Stimulated activated CD4-positive, alpha-beta T cell treated with anti-CD3 and anti-CD28 coated beads, Interleukin-1b, Interleukin-23, amount 100 ng/mL, for 24 hours (primary cell): ENCODE results near the gene PSMD9.
A peak's percentile ranks its signal among the peaks of the same experiment; 100 is the strongest.
"Not testable (repeated sequence)": the region's sequence is repeated elsewhere in the genome, so short reads cannot be mapped to it uniquely, and the experiment has no call there.

Source experiments
- DNase-seq, 4 experiments: peaks; one replicate each; pipeline ENCODE4 v3.0.0-alpha.2; 2020; ENCODE audit warnings: low read depth in 4 of 4, low spot score in 1 of 4

Gene PSMD9

DNA sequence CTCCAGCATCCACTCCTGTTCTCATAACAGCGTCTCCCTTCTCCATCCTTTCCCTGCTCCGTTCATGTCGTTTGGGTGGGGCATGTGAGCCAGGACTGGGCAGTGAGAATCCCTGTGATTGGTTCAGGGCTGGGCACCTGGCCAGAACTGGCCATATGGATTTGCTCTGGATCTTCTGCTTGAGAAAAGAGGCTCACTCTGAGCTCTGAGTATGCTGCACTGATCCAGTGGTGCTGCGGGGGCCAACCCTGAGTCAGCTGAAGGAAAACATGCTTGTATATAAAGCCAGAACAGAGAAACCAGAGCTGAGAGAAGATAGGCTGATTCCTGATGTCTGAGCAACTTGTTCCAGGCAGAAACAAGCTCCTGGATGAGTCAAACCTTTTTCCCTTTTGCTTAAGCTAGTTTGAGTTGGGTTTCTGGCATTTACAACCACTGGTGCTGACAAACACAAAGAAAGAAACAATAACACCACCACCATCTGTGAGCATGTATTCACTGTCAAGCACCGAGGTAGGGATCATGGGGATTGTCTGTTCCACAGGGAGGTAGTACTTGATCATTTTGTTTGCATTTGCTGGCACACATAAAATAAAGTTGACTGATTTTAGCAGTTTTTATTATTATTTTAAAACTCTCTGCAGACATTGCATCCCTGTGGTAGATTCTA lies 15.9 kb upstream of the PSMD9 start:
- DNase-seq: peak in 1 of 4 experiments; percentile 11

DNA sequence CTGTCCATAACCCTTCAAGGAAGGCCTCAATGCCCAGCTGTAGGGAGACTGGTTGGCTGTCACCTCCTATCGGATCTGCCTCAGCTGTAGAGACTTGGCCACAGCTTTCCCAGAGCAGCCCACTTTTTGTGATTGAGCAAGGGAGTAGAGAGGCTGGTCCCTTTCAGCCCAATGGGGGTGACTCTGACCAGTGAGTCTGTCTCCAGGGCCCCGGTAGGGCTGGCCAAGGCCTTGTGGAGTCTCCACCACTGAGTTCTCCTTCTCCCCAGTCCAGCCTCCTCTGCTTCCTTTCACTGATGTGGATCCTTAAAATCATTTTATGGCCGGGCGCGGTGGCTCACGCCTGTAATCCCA lies 15.4 kb upstream of the PSMD9 start:
- no peak for DNase-seq

DNA sequence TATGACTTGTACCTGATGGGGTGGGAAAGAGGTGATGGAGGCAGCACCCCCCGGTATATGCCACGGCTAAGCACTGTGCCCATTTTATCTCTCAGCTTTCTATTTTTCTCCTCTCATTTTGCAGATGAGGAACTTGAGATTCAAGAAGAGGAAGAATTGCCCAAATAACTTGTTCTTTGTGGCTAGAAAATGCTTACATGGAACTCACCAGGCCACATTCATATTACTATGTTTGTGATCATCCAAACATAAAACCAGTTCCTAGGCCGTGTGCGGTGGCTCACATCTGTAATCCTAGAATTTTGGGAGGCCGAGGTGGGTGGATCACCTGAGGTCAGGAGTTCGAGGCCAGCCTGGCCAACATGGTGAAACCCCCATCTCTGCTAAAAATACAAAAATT lies 14.5 kb upstream of the PSMD9 start:
- DNase-seq: no peak

DNA sequence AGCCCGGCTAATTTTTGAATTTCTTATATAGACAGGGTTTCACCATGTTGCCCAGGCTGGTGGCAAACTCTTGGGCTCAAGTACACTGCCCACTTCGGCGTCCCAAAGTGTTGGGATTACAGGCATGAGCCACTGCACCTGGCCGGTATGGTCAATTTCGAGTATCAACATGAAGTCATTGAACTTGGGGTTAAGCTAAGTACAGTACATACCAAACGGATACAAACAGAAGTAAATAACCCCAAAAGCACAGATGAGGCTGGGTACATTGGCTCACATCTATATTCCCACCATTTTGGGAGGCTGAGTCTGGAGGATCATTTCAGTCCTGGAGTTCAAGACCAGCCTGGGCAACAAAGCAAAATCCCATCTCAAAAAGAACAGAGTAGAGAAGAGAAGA lies 13.0 kb upstream of the PSMD9 start:
- DNase-seq: no peak

DNA sequence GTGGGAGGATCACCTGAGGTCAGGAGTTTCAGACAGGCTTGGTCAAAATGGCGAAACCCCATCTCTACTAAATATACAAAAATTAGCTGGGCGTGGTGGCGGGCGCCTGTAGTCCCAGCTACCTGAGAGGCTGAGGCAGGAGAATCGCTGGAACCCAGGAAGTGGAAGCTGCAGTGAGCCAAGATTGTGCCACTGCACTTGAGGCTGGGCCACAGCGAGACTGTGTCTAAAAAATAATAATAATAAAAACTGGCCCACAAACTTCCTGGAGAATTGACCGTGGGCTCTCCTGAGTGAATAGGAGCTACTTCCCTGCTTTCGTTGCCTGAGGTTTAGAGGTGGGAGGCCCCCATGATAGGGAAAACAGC lies 12.5 kb upstream of the PSMD9 start:
- not testable (repeated sequence) for DNase-seq

DNA sequence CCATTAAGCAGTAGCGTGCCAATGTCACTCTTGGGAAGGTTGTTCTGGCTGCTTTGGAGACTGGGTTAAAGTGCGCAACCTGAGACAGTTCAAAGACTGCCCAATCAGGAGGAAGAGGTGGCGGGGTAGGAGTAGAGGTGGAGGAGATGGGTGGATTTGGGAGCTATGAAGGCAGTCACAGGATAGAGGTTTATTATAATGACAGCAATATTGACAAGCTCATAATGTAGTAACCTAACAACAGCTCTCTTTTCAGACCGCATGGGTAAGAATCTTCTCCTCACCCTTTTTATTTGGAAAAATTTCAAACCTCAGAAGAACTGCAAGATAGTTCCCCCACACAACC lies 5.3 kb upstream of the PSMD9 start:
- DNase-seq: no peak

DNA sequence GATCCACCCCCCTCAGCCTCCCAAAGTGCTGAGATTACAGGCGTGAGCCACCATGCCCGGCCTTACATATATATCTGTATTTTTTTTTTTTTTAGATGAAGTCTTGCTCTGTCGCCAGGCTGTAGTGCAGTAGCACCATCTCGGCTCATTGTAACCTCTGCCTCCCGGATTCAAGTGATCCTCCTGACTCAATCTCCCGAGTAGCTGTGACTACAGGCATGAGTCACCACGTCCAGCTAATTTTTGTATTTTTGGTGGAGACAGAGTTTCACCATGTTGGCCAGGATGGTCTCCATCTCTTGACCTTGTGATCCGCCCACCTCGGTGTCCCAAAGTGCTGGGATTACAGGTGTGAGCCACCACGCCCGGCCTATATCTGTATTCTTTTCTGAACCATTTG lies 3.5 kb upstream of the PSMD9 start:
- not testable (repeated sequence) for DNase-seq

DNA sequence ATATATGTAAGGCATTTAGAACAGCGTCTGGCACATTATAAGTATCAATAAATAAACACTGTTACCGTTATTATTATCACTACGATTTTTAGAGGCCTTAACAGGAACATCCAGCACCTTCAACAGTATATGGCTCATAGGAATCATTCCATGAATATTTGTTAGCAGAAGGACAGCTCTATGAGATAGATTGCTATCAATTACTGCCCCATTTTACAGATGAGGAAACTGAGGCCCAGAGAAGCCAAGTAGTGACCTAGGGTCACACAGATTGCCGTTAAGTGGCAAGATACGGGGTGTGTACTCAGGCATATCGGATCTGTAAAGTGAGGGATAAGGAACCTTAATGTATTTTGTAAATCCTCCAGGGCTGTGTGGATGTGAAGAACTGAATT lies 510 bp upstream of the PSMD9 start:
- no peak for DNase-seq

DNA sequence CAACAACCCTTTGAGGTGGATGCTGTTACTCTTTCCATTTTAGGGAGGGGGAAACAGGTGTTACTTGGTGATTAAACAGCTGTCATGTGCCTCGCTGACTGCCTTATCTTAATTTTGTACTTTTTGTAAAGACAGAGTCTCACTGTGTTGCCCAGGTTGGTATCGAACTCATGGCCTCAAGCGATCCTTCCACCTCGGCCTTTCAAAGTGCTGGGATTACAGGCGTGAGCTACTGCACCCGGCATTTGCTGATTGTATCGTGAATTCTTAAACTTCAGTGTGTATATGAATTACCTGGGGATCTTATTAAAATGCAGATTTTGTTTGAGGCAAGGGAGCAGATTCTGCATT lies 659 bp downstream of the PSMD9 start:
- no peak for DNase-seq

DNA sequence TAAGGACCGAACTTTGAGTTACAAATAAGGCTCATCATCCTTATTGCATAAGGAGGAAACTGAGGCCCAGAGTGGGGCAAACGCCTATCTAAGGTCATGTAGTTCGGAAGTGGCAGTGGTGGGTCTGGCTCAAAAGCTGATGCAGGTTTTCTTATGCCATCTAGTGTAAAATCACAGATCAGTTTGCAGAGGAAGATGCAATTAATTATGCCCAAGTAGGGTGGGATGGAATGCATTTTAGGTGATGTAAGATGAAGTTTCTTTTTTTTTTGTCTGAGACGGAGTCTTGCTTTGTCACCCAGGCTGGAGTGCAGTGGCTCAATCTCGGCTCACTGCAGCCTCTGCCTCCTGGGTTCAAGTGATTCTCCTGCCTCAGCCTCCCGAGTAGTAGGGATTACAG lies 1.1 kb downstream of the PSMD9 start:
- not testable (repeated sequence) for DNase-seq

DNA sequence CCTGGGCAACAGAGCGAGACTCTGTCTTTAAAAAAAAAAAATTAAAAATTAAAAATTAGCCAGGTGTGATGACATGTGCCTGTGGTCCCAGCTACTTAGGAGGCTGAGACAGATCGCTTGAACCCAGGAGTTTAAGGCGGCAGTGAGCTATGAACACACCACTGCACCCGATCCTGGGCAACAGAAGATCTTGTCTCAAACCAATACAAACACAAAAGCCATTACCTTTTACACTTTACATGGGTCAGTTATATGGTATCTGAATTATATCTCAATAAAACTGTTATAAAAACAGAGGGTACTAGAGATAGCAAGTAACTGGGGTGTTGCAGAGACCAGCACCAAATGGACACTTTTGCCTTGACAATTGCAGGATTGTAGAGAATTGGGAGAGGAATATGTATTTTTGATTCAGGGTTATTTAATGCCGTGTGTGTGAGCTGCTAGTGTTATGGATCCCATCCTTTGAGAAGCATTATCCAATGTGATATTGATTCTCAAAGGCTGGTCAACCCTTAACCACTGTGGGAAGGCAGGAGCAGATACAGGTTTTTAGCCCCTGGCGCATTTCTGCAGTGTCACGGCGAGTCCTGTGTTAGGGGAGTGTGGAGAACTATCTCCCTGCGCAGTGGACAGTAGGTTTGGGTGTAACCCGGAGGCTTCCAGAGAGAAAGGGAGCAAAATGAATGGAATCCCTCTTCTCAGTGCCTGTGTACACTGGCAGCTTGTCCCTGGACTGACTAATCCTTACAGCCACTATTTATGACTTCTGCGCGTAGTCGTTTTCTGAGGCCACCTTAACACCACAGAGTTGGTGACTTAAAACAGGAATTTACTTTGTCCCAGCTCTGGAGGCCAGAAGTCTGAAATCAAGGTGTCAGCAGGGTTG lies 4.3 kb downstream of the PSMD9 start:
- no peak for DNase-seq

DNA sequence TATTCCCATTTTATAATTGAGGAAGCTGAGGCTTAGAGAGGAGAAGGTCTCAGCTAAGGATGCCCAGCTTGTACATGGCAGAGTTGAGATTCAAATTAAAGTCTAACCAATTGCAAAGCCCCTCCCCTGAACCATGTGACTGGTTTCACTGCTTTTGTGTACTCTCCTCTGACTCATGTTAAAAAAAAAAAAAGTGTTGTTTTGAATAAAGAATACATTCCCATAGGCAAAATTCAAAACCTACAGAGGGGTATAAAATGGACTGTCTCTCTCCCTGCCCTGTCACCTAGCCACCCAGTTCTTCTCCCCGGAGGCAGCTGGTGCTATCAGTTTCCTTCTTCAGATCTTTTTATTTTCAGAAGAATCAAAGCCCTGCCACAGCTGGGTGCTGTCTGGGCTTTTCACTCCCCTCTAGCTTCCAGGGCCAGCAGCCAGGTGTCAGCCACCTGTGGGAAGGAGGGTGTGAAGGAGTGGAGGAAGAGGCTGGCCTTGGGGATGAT lies 5.4 kb downstream of the PSMD9 start:
- DNase-seq: no peak

DNA sequence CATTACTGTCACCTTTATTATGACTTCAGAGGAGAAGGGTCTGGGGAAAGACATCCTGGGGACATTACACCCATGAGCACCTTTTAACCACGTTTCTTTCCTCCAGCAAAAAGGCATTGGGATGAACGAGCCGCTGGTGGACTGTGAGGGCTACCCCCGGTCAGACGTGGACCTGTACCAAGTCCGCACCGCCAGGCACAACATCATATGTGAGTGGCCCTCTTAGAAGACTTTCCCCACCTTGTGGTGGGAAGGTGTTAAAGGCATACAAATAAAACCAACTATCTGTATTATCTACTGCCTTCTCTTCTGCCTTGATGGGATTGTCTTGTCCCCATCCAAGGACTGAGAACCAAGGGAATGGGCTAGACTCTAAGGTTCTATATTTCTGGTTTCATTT lies 6.0 kb downstream of the PSMD9 start:
- DNase-seq: no peak

DNA sequence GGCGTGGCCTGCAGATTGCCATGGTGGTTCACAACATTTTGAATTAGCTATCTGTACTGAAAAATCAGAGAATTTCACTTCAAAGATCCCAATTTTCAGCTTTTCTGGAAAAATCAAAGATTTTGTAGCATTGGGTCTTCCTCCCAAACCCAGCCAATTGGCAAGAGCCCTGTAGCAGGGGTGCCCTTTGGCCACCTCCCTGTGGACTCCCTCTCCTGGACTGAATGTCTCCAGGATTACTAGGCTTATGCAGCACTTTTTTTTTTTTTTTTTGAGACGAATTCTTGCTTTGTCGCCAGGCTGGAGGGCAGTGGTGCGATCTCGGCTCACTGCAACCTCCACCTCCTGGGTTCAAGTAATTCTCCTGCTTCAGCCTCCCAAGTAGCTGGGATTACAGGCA lies 9.7 kb downstream of the PSMD9 start:
- no peak for DNase-seq

DNA sequence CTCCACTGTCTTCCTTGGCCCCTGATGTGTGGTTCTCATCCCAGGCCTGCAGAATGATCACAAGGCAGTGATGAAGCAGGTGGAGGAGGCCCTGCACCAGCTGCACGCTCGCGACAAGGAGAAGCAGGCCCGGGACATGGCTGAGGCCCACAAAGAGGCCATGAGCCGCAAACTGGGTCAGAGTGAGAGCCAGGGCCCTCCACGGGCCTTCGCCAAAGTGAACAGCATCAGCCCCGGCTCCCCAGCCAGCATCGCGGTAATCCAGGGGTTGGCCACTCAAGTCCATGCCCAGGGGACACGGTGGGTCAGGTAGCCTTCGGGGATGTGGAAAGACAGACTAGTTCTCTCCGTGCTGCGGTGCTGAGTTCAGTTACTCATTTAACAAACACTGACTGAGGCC lies 11.0 kb downstream of the PSMD9 start:
- DNase-seq: no peak

DNA sequence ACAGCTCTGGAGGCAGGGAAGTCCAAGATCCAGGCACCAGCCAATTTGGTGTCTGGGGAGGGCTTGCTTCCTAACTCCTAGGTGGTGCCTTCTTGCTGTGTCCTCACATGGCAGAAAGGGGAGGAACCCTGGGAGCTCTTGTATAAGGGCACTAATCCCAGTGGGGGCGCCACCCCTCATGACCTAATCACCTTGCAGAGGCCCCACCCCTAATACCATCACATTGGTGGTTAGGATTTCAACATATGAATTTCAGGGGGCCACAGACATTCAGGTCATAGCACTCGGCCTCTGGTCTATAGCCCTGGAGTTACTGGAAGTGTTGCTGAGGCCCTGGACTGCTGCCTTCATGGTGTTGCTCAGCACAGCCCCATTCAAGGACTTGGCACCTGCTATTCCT lies 14.6 kb downstream of the PSMD9 start:
- DNase-seq: no peak

DNA sequence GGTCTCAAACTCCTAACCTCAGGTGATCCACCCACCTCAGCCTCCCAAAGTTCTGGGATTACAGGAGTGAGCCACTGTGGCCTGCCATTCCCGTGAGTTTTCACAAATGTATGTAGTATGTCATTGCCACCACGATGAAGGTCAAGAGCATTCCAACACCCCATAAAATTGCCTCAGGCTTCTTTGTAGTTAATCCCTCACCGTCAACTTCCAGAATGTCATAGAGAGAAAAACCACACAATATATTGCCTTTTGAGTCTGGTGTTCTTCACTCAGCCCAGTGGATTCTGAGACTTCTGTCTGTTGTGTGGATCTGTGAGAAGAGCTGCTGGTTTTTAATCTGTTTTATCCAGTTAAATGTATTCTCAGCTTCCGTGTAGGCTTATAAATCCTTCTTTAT lies 17.2 kb downstream of the PSMD9 start:
- no peak for DNase-seq

DNA sequence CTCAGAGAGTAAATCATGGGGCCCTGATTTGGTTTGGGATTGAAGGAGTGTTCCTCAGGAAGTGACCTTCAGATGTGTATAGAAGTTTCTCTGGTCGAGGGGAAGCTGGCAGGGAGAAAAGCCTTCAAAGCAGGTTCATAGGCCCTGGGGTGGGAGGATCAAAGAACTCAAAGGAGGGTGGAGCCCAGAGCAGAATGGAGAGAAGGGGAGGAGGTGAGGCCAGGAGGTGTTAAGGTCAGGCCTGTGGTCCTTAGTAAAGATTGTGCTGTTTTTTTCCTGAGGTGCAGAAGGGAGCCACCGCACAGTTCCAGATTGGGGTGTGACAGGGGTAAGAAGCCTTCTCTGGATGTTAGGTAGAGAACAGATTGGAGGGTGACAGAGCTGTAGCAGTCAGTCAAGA lies 20.1 kb downstream of the PSMD9 start:
- no peak for DNase-seq

DNA sequence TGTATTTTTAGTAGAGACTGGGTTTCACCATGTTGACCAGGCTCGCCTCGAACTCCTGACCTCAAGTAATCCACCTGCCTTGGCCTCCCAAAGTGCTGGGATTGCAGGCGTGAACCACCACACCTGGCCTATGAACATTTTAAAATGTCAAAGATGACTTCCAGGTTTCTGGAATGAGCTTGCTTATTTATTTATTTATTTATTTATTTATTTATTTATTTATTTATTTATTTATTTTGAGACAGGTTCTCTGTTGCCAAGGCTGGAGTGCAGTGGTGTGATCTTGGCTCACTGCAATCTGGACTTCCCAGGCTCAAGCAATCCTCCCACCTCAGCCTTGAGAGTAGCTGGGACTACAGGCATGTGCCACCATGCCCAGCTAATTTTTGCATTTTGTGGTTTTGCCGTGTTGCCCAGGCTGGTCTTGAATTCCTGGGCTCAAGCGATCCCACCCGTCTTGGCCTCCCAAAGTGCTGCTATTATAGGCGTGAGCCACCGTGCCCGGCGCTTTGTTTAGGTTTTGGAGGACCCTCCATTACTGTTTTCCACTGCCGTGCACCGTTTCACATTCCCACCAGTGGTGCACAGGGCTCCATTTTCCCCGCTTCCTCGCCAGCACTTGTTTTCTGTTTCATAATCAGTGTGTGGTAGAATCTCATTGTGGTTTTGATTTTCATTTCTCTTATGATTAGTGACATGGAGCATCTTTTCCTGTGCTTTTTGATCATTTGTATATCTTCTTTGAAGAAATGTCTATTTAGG lies 23.4 kb downstream of the PSMD9 start:
- DNase-seq: no peak

DNA sequence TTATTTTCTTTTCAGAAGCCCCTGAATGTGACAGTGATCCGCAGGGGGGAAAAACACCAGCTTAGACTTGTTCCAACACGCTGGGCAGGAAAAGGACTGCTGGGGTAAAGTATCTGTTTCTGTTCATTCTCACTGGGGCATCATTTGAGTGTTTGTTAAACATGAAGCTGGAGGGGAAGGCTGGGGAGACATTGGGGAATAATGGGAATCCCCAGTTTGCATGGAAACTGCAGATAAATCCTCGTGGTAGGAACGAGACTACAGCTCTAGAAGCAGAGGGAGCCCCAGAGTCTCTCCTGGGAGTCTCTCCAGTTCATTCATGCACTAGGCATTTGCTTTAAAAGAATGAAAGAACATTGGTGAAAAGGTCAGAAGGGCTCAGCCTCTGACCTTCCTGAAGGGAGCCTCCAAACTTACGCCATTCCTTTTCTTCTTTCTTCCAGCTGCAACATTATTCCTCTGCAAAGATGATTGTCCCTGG lies 27.3 kb downstream of the PSMD9 start:
- DNase-seq: no peak

DNA sequence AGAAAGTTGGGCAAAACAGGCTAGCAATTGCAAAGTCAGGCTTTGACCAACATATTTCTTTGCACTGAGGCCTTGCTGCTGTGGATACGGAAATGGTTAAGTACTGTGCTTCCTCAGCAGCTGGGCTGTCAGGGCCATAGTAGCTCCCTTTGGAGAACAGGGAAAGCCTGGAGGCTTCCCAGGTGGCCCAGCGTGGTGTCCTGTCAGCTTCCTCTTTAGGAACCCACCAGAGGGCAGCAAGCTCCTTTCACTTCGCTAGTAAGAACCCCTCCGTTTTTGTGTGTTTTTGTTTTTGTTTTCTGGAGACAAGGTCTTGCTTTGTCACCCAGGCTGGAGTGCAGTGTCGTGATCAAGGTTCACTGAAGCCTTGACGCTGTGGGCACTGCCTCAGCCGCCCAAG lies 28.1 kb downstream of the PSMD9 start:
- DNase-seq: no peak
